Measurements from ENCODE around the gene CMIP.

CMIP gene

DNA sequence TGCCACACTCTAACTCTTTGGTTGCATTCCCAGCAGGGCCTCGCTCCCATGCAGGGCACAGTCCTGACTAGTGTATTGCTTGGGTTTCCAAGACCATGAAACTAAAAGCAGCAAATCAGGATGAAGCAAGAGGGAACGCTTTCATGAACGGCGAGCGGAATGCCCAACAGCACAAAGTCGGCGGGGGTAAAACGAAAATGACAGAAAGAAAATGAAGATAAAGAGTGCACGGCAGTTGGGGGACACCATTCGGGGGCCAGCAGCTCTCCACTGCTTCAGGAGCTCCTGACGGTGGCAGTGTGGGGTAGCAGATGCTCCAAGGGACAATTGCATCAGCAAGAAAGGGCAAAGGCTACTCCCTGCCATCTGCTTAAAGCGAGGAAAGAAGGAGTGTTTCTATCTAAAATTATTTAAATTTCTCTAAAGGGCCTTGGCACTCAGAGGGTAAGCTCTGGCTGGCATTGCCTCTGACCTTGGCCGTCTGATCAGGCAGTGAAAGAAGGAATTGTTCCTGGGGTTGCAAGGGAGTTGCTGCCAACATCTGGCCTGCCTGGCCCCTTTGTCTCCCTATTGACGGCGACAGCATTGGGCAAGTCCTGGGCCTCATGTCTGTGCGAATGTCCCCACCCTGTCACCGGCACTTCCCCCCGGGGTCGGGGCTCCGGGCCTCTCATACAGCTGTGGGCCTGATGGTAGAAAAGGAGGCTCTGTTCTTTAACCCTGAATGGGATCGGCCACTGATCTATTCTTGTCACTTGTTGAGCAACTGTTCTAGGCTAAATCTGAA, 138.2 kb downstream of the CMIP start:
- Histone ChIP-seq H3K9ac (ENCODE audit: low read length) (no peak overlapping the region), H2AK5ac (ENCODE audit: low read length, severe bottlenecking) (no peak overlapping the region), H3K36me3 (ENCODE audit: control insufficient read depth in 1 of 2, insufficient read depth in 2 of 2, low read depth in 1 of 2, low read length in 2 of 2) (peaks cover 0 to 7% of the 10 kb centered on the region in 2 experiments), H3K23ac (ENCODE audit: low read length in 2 of 2) (no peak overlapping the region), H3K79me1 (replicated peaks; ENCODE audit: low read length, poor library complexity, severe bottlenecking) (peaks cover 60% of the 10 kb centered on the region), H3K27me3 (ENCODE audit: control insufficient read depth in 1 of 2, insufficient read depth in 1 of 2, low read length in 2 of 2) (no peaks in the 10 kb centered on the region), H2BK12ac (ENCODE audit: low read length in 2 of 2) (peak overlapping the region in 1 of 2 experiments; percentile 65), H2BK15ac (ENCODE audit: low read depth, poor library complexity, severe bottlenecking) (no peak overlapping the region), H2BK5ac (ENCODE audit: low read depth, low read length, poor library complexity, severe bottlenecking) (no peak overlapping the region), H3K27ac (ENCODE audit: low read length, poor library complexity, severe bottlenecking) (no peak overlapping the region), H3K18ac (ENCODE audit: low read depth in 1 of 2, low read length in 2 of 2) (peak overlapping the region in 1 of 2 experiments; percentile 48), H2BK120ac (ENCODE audit: low read depth, low read length) (peak overlapping the region; percentile 34), H3K4me3 (ENCODE audit: insufficient read depth in 1 of 2, low read depth in 1 of 2, low read length in 2 of 2) (no peak overlapping the region), H3K4me1 (ENCODE audit: control insufficient read depth, insufficient read depth, low read depth, low read length) (peaks cover 4% of the 10 kb centered on the region), H3K14ac (ENCODE audit: low read length in 2 of 2) (no peak overlapping the region), H4K8ac (ENCODE audit: low read length) (peak overlapping the region; percentile 45), H4K91ac (ENCODE audit: low read length) (peak overlapping the region; percentile 28), H2AFZ (ENCODE audit: low read depth, low read length) (no peak overlapping the region), H3K4me2 (ENCODE audit: low read length, poor library complexity, severe bottlenecking) (no peak overlapping the region), H3K4ac (ENCODE audit: low read depth in 1 of 2, low read length in 2 of 2) (no peak overlapping the region), H3K9me3 (ENCODE audit: control insufficient read depth, low read length) (no peaks in the 10 kb centered on the region)
- WGBS: 91% methylated on average over 21 of the region's 21 CpGs
- DNase-seq: no peak

DNA sequence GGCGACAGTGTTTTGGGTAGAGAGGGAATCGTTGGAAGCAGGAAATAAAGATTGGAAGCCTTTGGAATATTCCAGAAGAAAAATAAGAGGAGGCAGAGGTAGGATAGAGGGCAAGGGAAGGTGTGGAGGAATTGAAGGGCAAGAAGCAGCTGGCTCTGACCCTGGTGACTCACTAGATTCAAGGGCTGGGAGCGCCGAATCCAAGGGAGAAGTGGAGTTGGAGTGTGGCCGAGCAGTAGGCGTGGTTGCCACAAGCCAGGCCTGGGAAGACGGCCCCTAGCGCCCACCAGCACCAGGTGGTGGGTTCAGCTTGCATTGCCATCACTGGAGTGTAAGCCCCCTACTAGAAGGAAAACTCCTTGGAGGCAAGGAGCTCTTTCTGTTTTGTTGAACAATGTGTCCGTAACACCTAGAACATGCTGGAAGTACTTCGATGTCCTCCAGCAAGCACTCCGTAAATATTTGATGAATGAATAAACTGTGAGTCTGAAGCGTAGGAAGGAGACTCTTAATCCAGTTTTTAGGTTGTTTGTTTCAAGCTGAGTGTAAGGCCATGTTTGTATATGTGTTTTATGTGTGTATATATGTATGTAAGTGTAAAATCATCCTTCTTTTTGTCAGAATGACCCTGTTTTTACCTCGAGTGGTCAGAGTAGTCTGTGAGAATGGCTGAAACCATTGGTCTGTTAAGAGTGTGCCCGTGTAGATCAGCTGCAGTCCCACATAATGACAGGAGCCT, 139.5 kb downstream of the CMIP start:
- no peak overlapping the region for H3K27ac ChIP-seq (ENCODE audit: low read length, poor library complexity, severe bottlenecking)
- DNase-seq: peak; percentile 78
- WGBS: 59% methylated on average over 14 of the region's 14 CpGs
- no peak overlapping the region for H2BK5ac ChIP-seq (ENCODE audit: low read depth, low read length, poor library complexity, severe bottlenecking)
- no peak overlapping the region for H3K14ac ChIP-seq (ENCODE audit: low read length in 2 of 2)
- no peak overlapping the region for H4K91ac ChIP-seq (ENCODE audit: low read length)
- no peak overlapping the region for H2AK5ac ChIP-seq (ENCODE audit: low read length, severe bottlenecking)
- peaks cover 0 to 12% of the 10 kb centered on the region in 2 experiments for H3K36me3 ChIP-seq (ENCODE audit: control insufficient read depth in 1 of 2, insufficient read depth in 2 of 2, low read depth in 1 of 2, low read length in 2 of 2)
- H3K79me1 ChIP-seq (replicated peaks; ENCODE audit: low read length, poor library complexity, severe bottlenecking): peaks cover 56% of the 10 kb centered on the region
- no peak overlapping the region for H2AFZ ChIP-seq (ENCODE audit: low read depth, low read length)
- no peaks in the 10 kb centered on the region for H3K27me3 ChIP-seq (ENCODE audit: control insufficient read depth in 1 of 2, insufficient read depth in 1 of 2, low read length in 2 of 2)
- H3K4me2 ChIP-seq (ENCODE audit: low read length, poor library complexity, severe bottlenecking): no peak overlapping the region
- no peaks in the 10 kb centered on the region for H3K9me3 ChIP-seq (ENCODE audit: control insufficient read depth, low read length)
- peaks cover 5% of the 10 kb centered on the region for H3K4me1 ChIP-seq (ENCODE audit: control insufficient read depth, insufficient read depth, low read depth, low read length)
- H2BK12ac ChIP-seq (ENCODE audit: low read length in 2 of 2): no peak overlapping the region
- H2BK15ac ChIP-seq (ENCODE audit: low read depth, poor library complexity, severe bottlenecking): no peak overlapping the region
- H2BK120ac ChIP-seq (ENCODE audit: low read depth, low read length): no peak overlapping the region
- no peak overlapping the region for H3K23ac ChIP-seq (ENCODE audit: low read length in 2 of 2)
- no peak overlapping the region for H3K4me3 ChIP-seq (ENCODE audit: insufficient read depth in 1 of 2, low read depth in 1 of 2, low read length in 2 of 2)
- H3K18ac ChIP-seq (ENCODE audit: low read depth in 1 of 2, low read length in 2 of 2): peak overlapping the region; percentile 37 to 63
- H4K8ac ChIP-seq (ENCODE audit: low read length): no peak overlapping the region
- no peak overlapping the region for H3K9ac ChIP-seq (ENCODE audit: low read length)
- no peak overlapping the region for H3K4ac ChIP-seq (ENCODE audit: low read depth in 1 of 2, low read length in 2 of 2)

DNA sequence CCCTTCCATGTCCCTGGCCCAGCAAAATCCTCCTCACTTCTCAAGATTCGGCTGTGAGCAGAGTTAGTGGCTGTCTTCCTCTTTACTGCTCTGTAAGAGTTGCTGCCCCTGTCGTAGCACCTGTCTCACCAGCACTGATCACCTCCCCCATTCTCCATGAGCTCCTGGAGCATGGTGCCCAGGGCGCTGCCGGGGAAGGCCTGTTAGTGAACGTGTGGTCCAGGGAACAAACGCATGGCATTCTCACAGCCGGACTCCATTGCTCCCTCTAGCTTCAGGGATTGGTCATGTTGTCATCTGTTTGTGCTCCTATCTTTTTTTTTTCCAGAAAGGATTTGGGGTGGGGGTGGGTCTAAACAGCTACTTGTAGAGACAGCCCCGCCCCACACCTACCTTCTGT, 141.2 kb downstream of the CMIP start:
- no peak overlapping the region for H3K18ac ChIP-seq (ENCODE audit: low read depth in 1 of 2, low read length in 2 of 2)
- H3K27me3 ChIP-seq (ENCODE audit: control insufficient read depth in 1 of 2, insufficient read depth in 1 of 2, low read length in 2 of 2): no peaks in the 10 kb centered on the region
- no peak overlapping the region for H3K4me2 ChIP-seq (ENCODE audit: low read length, poor library complexity, severe bottlenecking)
- no peak overlapping the region for H3K9ac ChIP-seq (ENCODE audit: low read length)
- H3K9me3 ChIP-seq (ENCODE audit: control insufficient read depth, low read length): no peaks in the 10 kb centered on the region
- H3K4me3 ChIP-seq (ENCODE audit: insufficient read depth in 1 of 2, low read depth in 1 of 2, low read length in 2 of 2): no peak overlapping the region
- peaks cover 54% of the 10 kb centered on the region for H3K79me1 ChIP-seq (replicated peaks; ENCODE audit: low read length, poor library complexity, severe bottlenecking)
- no peak overlapping the region for H2AFZ ChIP-seq (ENCODE audit: low read depth, low read length)
- no peak overlapping the region for H3K4ac ChIP-seq (ENCODE audit: low read depth in 1 of 2, low read length in 2 of 2)
- peak; percentile 35 for DNase-seq
- H3K27ac ChIP-seq (ENCODE audit: low read length, poor library complexity, severe bottlenecking): no peak overlapping the region
- H2BK15ac ChIP-seq (ENCODE audit: low read depth, poor library complexity, severe bottlenecking): no peak overlapping the region
- no peak overlapping the region for H3K23ac ChIP-seq (ENCODE audit: low read length in 2 of 2)
- WGBS: 78% methylated on average over 7 of the region's 8 CpGs
- H2BK120ac ChIP-seq (ENCODE audit: low read depth, low read length): no peak overlapping the region
- H3K4me1 ChIP-seq (ENCODE audit: control insufficient read depth, insufficient read depth, low read depth, low read length): peaks cover 5% of the 10 kb centered on the region
- peaks cover 0 to 12% of the 10 kb centered on the region in 2 experiments for H3K36me3 ChIP-seq (ENCODE audit: control insufficient read depth in 1 of 2, insufficient read depth in 2 of 2, low read depth in 1 of 2, low read length in 2 of 2)
- no peak overlapping the region for H2AK5ac ChIP-seq (ENCODE audit: low read length, severe bottlenecking)
- H3K14ac ChIP-seq (ENCODE audit: low read length in 2 of 2): no peak overlapping the region
- no peak overlapping the region for H4K8ac ChIP-seq (ENCODE audit: low read length)
- H2BK5ac ChIP-seq (ENCODE audit: low read depth, low read length, poor library complexity, severe bottlenecking): no peak overlapping the region
- no peak overlapping the region for H2BK12ac ChIP-seq (ENCODE audit: low read length in 2 of 2)
- H4K91ac ChIP-seq (ENCODE audit: low read length): peak overlapping the region; percentile 55

DNA sequence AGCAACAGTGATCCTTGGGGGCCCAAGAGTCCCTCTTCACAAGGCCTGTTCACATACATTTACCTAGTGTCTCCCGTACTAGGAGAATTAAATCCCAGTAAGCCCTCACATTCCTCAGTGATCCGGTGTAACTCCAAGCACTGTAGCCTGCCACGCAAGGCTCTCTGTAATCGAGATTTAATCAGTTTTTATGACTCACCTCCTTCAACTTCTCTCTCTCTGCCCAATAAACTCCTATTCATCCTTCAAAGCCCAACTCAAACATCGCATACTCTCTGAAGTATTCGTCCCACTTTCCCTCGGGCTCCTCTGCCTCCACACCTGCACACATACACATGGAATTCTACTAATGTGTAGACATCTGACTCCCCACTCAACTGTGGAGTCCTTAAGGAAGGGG, 141.8 kb downstream of the CMIP start:
- H2BK12ac ChIP-seq (ENCODE audit: low read length in 2 of 2): no peak overlapping the region
- DNase-seq: peak; percentile 87
- H3K18ac ChIP-seq (ENCODE audit: low read depth in 1 of 2, low read length in 2 of 2): peak overlapping the region in 1 of 2 experiments; percentile 19
- H3K36me3 ChIP-seq (ENCODE audit: control insufficient read depth in 1 of 2, insufficient read depth in 2 of 2, low read depth in 1 of 2, low read length in 2 of 2): peaks cover 0 to 12% of the 10 kb centered on the region in 2 experiments
- 9% methylated on average over 7 of the region's 7 CpGs for WGBS
- H3K4me1 ChIP-seq (ENCODE audit: control insufficient read depth, insufficient read depth, low read depth, low read length): peaks cover 5% of the 10 kb centered on the region
- H2AFZ ChIP-seq (ENCODE audit: low read depth, low read length): no peak overlapping the region
- no peak overlapping the region for H3K9ac ChIP-seq (ENCODE audit: low read length)
- H3K27me3 ChIP-seq (ENCODE audit: control insufficient read depth in 1 of 2, insufficient read depth in 1 of 2, low read length in 2 of 2): no peaks in the 10 kb centered on the region
- no peak overlapping the region for H2BK15ac ChIP-seq (ENCODE audit: low read depth, poor library complexity, severe bottlenecking)
- no peak overlapping the region for H4K8ac ChIP-seq (ENCODE audit: low read length)
- H3K4me3 ChIP-seq (ENCODE audit: insufficient read depth in 1 of 2, low read depth in 1 of 2, low read length in 2 of 2): no peak overlapping the region
- no peak overlapping the region for H3K23ac ChIP-seq (ENCODE audit: low read length in 2 of 2)
- peaks cover 50% of the 10 kb centered on the region for H3K79me1 ChIP-seq (replicated peaks; ENCODE audit: low read length, poor library complexity, severe bottlenecking)
- no peak overlapping the region for H3K14ac ChIP-seq (ENCODE audit: low read length in 2 of 2)
- no peak overlapping the region for H2AK5ac ChIP-seq (ENCODE audit: low read length, severe bottlenecking)
- H3K4ac ChIP-seq (ENCODE audit: low read depth in 1 of 2, low read length in 2 of 2): no peak overlapping the region
- no peak overlapping the region for H2BK5ac ChIP-seq (ENCODE audit: low read depth, low read length, poor library complexity, severe bottlenecking)
- H2BK120ac ChIP-seq (ENCODE audit: low read depth, low read length): no peak overlapping the region
- no peaks in the 10 kb centered on the region for H3K9me3 ChIP-seq (ENCODE audit: control insufficient read depth, low read length)
- no peak overlapping the region for H3K27ac ChIP-seq (ENCODE audit: low read length, poor library complexity, severe bottlenecking)
- H4K91ac ChIP-seq (ENCODE audit: low read length): no peak overlapping the region
- no peak overlapping the region for H3K4me2 ChIP-seq (ENCODE audit: low read length, poor library complexity, severe bottlenecking)
